ENCODE measurements around the gene KRT5.
"Not testable (repeated sequence)": the region's sequence is repeated elsewhere in the genome, so short reads cannot be mapped to it uniquely, and the experiment has no call there.

The KRT5 gene

GRCh38 chr12:52518574-52519386, 1.4 kb downstream of the KRT5 start:
- no peak for DNase-seq

- no peak for DNase-seq
Measured at GRCh38 chr12:52517888-52518287, 2.3 kb downstream of the KRT5 start.

GRCh38 chr12:52517005-52517835, 3.0 kb downstream of the KRT5 start:
- no peak for DNase-seq

DNA sequence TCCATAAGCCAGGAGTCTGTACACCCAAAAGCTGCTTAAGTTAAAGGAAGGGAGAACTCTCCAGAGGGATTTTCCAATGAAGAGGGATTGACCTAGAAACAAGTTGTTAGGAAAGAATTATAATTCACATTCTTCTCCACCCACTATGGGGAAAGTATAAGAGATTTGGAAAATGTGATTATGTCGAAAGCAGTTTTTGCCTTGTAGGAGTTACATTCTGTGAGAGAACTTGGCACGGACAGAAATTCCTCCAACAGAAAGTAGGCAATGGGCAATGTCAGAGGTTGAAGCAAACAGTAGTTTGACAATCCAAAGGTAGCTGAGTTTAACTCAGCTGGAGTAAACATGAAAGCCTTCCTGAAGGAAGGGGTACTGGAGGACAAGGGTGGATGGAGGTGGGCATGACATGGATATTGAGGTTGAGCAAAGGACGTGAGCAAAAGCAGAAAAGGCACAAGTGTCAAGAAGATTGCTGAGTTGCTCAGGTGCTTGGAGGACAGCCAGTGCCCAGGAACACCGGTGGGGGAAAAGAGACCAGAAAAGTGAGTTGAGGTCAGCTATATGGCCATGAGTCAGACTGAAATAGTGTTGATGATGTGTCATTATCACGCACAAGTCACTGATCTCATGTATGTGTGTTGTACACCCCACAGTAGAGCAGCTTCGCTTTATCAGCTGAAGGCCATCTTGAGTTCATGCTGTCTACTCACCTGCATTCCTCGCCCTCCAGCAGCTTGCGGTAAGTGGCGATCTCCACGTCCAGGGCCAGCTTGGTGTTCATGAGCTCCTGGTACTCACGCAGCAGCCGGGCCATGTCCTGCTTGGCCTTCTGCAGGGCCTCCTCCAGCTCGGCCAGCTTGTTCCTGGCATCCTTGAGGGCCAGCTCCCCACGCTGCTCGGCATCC, 4.0 kb downstream of the KRT5 start:
- no peak for DNase-seq

GRCh38 chr12:52515319-52515646, 4.9 kb downstream of the KRT5 start:
- no peak for DNase-seq

DNA sequence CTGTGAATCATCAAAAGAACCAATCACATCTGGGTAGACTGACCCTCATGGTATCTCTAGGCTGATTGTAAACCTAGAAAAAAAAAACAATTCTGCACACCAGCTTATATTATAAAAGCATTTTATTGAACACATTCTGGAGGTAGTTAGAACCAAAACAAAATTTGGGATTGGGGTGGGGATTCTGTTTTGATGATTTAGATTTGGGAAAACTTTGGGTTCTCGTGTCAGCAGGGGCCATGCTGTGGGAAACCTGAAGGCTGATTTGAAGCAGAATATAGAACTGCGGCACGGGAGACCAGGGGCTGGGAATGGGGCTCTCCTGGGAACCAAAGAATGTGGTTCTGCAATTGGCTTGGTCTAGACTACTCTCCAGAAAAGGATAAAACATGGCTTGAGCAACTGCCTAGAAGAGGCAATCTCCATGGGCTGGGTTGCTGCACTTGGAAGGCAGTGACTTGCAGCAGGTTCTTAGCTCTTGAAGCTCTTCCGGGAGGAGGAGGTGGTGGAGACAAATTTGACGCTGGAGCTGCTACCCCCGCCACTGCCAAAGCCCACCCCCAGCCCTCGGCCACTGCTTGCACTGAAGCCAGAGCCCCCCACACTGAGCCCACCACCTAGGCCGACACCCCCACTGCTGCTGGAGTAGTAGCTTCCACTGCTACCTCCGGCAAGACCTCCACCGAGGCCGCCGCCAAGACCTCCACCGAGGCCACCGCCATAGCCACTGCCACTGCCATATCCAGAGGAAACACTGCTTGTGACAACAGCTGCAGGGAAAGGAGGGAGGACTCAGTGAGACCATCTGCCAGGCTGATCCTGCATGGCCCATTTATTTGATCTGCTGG, 5.5 kb downstream of the KRT5 start:
- no peak for DNase-seq

GRCh38 chr12:52513736-52514135, 6.5 kb downstream of the KRT5 start:
- no peak for DNase-seq

- DNase-seq = no peak
Measured at GRCh38 chr12:52508211-52508610, 12.0 kb downstream of the KRT5 start.

GRCh38 chr12:52506858-52507715, 13.1 kb downstream of the KRT5 start:
- DNase-seq = no peak

GRCh38 chr12:52502877-52503276, 17.3 kb downstream of the KRT5 start:
- DNase-seq = no peak

DNA sequence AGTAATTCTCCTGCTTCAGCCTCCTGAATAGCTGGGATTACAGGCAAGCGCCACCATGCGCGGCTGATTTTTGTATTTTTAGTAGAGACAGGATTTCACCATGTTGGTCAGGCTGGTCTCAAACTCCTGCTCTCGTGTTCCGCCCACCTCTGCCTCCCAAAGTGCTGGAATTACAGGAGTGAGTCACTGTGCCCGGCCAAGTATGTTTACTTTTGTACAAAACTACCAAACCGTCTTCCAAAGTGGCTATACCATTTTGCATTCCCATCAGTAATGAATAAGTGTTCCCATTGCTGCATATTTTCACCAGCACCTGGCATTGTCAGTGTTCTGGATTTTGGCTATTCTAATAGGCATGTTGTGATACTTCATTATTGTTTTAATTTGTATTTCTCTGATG, 18.7 kb downstream of the KRT5 start:
- no peak for DNase-seq

DNA sequence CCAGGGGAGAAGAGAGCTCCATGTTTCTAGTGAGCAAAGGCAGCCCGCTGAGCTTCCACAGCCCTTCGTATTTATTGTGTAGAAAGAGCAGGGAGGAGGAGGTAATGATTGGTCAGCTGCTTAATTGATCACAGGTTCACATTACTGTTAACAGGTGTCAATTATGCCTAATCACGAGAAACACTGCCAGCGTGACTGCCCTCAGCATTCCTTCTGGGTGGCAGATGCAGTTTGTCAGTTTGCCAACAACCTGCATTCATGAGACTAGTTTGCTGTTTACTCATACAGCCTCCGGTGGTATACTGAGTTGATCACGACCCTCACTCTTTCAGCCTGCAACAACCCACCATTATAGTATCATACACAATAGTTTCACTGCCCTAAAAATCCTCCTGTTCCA, 19.6 kb downstream of the KRT5 start:
- DNase-seq = not testable (repeated sequence)

DNA sequence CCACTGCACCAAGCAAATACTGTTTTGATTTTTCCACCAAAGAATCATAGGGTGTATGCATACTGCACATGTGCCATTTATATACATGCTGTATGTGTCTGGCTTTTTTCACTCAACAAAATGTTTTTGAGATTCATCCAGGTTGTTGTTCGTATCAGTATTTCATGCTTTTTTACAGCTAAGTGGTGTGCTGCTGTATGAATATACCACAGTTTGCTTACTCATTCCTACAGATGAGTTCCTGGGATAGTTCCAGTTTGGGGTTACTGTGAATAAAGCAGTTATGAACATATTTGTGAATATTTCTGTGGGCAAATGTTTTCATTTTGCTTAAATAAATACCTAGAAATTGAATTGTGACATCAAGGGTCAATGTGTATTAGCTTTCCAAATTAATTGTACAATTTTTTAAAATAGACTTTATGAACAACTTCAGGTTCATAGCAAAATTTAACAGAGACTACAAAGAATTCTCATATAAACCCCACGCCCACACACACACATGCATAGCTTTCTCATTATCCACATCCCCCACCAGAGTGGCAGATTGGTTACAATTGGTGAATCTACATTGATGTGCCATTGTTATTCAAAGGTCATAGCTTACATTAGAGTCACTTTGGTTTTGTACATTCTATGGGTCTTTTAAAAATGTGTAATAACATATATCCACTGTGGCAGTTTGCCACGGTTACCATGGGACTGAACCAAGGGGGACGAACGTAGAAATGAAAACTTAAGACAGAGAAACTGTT, 20.2 kb downstream of the KRT5 start:
- DNase-seq = no peak

DNA sequence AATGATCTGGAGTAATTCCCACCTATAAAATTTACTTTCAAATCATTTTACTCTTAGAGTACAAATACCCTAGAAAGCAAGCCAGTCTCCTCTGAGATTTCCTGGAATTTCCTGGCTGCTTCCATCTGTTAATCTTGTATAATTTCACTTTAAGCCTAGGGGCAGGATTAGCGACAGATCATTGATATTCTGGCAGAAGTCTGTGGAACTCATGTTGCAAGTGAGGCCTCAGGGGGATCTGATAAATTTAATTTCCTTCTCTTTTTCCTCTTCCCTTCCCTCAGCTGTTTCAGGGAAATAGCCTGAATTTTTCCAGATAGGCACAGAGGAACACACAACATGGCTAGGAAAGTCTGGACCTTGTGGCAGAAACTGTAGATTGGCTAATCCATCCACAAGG, 21.2 kb downstream of the KRT5 start:
- no peak for DNase-seq

DNA sequence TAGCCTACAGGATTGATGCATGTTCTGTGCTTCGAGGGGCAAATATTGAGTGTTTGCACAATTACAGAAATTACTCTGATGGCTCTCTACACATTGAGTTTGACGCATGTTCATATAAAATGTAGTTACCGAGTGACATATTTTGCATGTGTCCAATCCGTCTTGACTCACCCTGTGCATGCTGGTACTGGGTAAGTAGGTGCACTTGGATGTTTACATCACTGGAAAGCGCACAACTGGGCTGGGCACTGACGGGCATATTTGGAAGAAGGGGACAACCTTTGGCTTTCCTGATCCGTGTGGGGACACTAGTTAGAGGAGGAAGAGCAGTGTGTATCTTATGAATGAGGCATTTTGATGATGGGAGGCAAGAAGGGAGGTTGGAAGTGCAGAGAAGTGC, 22.2 kb downstream of the KRT5 start:
- no peak for DNase-seq

DNA sequence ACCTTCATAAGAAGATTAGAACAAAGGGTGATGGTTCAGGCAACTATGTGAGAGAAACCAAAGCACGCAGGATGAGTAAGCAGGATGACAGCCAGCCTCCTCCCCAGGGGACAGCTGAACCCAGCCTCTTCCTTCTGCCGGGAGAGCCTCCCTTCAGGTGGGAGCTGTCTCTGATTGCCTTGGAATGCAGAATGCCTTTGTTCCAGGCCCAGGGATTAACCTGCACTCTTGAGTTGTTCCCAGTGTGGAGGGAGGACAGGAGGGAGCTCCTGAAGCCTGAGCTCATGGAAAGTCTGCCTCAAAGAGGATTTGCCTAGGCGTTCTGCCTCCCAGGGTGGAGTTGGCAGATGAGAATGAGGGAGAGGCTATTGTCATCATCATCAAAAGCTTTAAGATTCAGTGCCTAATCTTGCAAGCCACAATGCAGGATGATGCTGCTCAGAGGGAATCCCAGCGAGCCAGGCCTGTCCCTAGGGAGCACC, 23.6 kb downstream of the KRT5 start:
- DNase-seq = no peak

DNA sequence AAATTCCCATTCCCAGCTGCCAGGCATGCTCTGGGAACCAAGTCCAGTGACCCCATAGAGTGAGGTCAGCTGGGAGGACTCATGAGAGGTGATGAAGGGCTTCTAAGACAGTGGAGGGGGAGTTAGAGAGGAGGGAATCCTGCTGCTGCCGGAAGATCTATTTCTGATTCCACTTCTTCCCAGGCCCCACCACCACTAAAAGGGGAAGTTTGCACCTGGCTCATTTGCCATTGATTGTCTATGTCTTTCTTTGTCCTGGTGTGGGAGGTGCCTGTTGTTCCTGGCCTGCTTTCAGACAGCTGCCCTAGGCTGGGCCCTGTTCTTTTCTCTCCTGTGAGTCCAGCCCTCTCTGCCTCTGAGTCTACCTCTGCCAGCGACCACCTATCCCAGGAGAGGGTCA, 24.1 kb downstream of the KRT5 start:
- no peak for DNase-seq

DNA sequence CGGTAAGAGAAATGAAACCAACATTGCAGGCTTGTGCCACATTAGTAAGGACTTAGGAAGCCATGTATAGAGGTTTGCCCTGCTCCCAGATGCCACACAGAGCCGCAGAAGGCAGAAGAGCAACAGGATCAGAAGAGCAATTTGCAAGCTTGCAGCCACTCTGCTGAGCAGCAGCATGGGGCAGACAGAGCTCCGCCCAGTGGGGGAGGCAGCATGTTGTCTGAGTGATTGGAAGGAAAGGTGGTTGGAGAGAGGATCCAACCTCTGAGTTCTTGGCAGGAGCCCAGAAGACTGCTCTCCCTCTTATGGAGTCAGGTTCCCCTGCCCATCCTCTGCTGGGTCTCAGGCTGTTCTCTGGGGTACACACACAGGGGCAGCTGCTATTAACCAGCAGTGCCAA, 24.8 kb downstream of the KRT5 start:
- peak; percentile 63 for DNase-seq

GRCh38 chr12:52494518-52494917, 25.7 kb downstream of the KRT5 start:
- no peak for DNase-seq

DNA sequence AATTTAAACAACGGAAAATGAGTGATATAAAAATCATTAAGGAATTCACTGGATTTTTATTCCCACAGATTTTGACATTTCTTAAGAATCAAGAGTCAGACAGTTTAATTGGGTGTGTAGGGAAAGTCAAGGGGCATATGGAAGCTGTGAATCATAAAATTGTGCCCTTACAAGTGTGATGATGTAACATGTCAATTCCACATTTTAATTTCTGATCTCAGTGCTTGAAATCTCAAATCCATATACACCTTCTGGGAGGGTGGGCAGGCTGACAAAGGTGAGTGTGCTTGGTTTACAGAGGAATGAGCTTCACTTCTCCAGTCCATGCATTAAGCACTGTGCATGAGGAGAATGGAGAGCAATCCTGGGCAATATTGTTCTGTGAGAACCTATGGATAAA, 26.1 kb downstream of the KRT5 start:
- no peak for DNase-seq

Measured in DMS79 (cell line).